GM21526 (cell line): ENCODE results near the gene TBC1D2B.
"Not testable (repeated sequence)": the region's sequence is repeated elsewhere in the genome, so short reads cannot be mapped to it uniquely, and the experiment has no call there.

Experiments used
- ATAC-seq: cut with Tn5 transposase; IDR thresholded peaks from one replicate; pipeline ENCODE4 v1.9.1; 2021; ENCODE audit warnings: moderate library complexity; ENCODE audit not compliant: unreplicated experiment, low FRiP score

The TBC1D2B gene

DNA sequence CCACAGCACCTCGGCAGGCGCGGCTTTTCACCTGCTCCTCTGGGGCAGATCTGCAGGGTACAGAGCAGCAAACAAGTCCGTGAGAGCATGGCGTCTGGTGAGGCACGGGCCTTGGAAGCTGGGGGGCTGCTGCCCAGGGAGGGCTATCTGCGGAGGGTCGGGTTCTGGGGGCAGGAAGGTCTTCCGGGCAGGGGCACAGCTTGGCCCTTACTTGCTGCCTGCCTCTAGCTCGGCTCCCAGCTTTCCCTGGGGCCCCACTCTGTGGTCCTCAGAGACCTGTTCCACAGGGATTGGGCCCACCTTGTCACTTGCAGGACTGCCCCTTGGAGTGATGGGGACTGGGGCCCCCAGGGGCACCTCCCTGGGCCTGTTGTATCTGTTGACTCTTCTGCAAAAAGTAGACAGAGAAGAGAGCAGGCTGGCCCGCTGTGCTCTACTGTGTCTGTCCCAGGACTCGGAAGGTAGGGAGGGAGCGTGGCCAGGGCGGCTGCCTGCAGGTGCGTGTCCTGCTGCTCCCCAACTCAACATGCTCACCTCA, 84.1 kb downstream of the TBC1D2B start:
- no peak for ATAC-seq

GRCh38 chr15:77992356-77993222, 84.9 kb downstream of the TBC1D2B start:
- no peak for ATAC-seq

DNA sequence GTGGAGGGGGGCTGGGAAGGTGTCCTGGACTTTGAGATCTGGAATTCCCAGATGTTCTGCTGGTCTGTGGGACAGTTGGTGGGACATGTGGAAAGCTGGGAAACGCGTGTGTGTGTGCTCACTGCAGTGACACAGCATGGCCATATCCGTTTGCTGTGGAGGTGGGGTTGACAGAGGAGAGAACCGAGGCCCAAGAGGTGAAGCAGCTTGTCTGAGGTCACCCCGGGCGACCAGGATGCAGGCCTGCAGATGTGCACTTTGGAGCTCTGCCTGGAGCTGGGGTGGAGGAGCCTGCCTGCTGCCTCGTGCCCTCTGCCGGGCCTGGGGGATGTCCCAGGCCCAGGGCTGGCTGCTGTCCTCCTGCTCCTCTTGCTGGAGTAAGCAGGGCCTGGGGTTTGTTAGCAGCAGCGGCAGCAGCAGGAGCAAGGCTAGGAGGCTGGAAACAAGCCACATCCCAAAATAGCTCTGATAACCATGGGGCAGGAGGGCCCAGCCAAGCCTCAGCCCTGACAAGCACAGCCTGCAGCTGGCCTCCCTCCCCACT, 85.8 kb downstream of the TBC1D2B start:
- not testable (repeated sequence) for ATAC-seq

GRCh38 chr15:77991029-77991406, 86.5 kb downstream of the TBC1D2B start:
- no peak for ATAC-seq

DNA sequence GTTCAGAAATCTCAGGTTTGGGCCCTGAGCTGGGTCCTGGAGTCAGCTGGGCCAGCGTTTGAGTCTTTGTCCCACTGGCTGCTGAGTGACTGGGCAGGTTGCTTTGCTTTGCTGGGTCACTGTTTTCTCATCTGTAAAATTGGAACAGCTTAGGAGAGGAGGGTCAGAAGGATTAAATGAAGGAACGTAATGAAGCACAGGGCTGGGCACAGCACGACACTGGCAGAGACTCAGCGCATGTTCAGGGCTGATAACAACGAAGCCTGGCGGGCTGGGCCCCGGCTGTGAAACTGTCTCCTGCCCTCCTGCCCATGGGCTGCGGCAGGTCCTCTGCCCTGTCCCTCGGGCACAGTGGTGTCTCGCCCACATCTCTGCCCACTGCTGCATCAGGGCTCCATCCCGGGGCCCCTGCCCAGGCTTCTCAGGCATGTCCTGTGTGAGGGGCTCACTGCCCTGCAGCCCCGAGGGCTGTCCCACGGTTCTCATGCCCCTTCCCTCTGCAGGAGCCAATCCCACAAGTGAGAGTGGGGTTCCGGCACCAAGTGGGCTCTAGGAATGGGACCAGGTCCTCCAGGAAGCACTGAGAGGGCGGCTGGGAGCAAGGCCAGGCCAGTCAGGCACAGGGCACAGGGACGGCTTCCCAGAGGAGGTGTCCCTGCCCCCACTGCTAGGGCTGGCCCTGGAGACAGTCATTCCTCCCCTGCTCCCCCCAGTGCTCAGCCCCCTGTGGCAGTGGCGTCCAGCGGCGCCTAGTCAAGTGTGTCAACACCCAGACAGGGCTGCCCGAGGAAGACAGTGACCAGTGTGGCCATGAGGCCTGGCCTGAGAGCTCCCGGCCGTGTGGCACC, 88.0 kb downstream of the TBC1D2B start:
- no peak for ATAC-seq

GRCh38 chr15:77988347-77989295, 88.9 kb downstream of the TBC1D2B start:
- ATAC-seq: no peak

GRCh38 chr15:77987765-77988136, 89.8 kb downstream of the TBC1D2B start:
- not testable (repeated sequence) for ATAC-seq

GRCh38 chr15:77986891-77987764, 90.4 kb downstream of the TBC1D2B start:
- no peak for ATAC-seq

GRCh38 chr15:77985931-77986480, 91.5 kb downstream of the TBC1D2B start:
- no peak for ATAC-seq

DNA sequence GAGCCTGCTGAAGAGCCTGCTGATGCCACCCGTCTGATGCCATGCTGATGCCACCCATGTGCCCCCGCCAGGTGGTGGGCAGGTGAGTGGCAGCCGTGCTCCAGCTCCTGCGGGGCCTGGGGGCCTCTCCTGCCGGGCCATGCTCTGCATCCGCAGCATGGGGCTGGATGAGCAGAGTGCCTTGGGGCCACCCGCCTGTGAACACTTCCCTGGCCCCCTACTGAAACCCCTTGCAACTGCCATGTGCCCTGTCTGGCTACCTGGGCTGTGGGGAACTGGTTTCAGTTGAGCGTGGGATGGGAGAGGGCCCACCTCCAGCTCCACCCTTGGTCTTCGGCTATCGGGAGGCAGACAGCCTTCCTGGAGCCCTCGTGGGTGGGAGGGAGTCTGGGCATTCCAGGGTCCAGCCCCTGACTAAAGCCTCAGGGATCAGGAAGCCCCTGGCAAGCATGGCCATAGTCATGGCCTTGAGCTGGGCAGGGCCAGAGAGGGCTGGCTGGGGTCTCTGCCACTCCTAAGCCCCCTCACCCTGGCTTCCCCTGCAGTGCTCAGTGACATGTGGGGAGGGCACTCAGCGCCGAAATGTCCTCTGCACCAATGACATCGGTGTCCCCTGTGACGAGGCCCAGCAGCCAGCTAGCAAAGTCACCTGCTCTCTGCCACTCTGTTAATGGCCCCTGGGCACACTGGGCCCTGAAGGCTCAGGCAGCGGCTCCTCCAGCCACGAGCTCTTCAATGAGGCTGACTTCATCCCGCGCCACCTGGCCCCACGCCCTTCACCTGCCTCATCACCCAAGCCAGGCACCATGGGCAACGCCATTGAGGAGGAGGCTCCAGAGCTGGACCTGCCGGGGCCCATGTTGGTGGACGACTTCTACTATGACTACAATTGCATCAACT, 92.2 kb downstream of the TBC1D2B start:
- no peak for ATAC-seq

DNA sequence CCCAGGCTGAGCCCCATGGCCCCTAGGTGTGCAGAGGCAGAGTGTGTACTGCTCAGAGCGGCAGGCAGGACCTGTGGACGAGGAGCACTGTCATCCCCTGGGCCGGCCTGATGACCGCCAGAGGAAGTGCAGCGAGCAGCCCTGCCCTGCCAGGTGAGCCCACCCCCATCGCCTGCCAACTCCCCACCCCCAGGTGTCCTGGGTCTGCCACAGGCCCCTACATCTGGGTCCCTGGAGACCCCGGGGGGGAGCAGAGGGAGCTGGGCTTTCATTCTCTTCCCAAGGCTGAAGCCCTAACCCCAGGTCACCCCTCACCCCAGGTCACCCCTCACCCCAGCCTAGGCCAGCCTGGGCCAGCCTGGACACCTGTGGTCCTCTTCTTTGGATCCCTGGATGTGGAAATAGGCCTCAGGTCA, 93.1 kb downstream of the TBC1D2B start:
- ATAC-seq: no peak

DNA sequence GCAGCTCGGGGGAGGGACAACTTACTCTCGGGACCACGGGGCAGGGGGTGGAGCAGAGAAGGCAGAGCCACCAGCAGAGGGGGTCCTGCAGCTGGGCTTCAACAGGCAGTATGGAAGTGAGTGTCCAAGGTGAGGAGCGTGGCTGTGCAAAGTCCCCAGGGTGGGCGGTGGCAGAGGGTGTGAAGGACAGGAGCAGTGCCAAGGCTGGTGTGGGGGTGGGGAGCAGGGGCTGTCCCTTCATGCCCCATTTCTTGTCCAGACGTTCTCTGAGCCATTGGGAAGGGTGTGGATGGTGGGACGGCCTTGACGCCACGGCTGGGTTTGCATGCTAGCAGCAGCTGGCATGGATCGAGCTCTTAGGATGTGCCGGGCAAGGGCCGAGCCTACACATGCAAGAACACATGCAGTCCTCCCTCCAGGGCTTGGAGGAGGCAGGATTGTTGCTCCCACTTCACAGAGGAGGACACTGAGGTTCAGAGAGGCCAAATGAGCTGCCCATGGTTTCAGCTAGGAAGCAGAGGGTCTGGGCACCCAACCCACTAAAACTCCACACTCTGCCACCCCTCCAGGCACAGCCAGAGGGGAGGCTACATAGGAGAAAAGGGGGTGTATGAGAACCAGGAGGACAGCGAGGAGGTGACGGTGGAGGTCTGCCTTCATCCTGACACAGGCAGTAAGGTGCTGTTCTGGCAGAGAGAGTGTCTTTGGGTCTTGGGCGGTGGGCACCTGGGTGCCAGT, 93.6 kb downstream of the TBC1D2B start:
- ATAC-seq: no peak

GRCh38 chr15:77983091-77983707, 94.3 kb downstream of the TBC1D2B start:
- no peak for ATAC-seq

GRCh38 chr15:77982127-77982490, 95.4 kb downstream of the TBC1D2B start:
- ATAC-seq: no peak

- no peak for ATAC-seq
Observed at GRCh38 chr15:77981281-77982126, 96.0 kb downstream of the TBC1D2B start.

- ATAC-seq: not testable (repeated sequence)
Observed at GRCh38 chr15:77980674-77981073, 96.8 kb downstream of the TBC1D2B start.
